Erythroblast (primary cell): ENCODE measurements around the gene RASL11A.

Experiments
- DNase-seq, 2 experiments: peaks; one replicate each; lab custom pipeline; 2025; lab: John Stamatoyannopoulos, UW
- GATA1 ChIP-seq: IDR thresholded peaks from 2 replicates; pipeline ENCODE4 v1.6.1; 2011; ENCODE audit warnings: low read depth, mild to moderate bottlenecking, control low read depth, low read length, moderate library complexity
- POLR2A ChIP-seq: IDR thresholded peaks from 2 replicates; pipeline ENCODE4 v1.6.1; 2011; ENCODE audit warnings: mild to moderate bottlenecking, low read length

RASL11A gene

DNA sequence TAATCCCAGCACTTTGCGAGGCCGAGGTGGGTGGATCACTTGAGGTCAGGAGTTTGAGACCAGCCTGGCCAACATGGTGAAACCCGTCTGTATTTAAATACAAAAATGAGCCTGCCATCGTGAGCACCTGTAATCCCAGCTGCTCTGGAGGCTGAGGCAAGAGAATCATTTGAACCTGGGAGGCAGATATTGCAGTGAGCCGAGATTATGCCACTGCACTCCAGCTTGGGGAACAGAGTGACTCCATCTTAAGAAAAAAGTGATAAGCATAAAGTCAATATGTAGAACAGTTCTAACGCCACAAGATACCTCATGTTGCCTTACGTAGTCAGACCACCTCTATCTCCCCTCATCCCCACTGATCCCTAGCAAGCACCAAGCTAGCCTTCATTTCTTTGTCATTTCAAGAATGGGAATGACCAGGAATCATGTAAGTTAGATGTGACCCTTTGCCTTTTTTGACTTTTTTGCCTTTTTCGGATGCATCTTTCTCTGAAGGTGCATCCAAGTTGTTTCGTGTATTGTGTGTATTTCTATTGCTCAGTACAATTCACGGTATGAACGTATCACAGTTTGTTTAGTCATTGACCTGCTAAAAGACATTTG lies 12.9 kb upstream of the RASL11A start:
- TF ChIP-seq POLR2A (peak; percentile 59), GATA1 (no peak)

DNA sequence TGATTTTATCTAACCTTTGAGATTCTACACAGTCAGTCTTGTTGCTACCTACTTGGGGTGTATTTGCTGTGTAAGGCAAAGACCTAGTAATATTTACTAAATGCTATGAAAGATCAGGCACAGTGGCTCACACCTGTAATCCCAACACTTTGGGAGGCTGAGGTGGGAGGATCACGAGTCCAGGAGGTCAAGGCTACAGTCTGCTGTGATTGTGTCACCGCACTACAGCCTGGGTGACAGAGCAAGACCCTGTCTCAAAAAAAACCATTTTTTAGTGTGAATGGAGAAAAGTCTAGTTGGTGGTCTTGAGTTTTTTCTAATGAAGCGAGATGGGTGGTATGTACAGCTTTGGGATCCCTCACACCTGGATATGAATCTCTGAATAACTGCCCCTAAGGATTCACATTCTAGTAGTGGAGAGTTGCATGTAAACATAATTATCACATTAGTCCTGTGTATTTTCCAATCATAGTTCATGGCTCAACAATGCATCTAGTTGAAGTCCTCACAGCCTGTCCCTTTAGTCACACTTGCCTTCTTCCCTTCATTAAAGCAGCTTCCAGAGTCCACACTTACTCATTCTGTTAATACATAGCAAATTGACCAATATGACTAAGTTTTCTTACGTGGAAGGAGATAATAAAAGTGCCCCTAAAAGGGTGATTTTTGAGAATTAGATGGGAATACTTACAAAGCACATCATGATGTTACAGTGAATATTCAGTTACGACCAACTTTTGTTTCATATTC lies 11.8 kb upstream of the RASL11A start:
- no peak for DNase-seq
- no peak for TF ChIP-seq POLR2A
- no peak for TF ChIP-seq GATA1

More for the DNA sequence above, 12.9 kb upstream of the RASL11A start:
- peak in 1 of 2 experiments; percentile 32 for DNase-seq

DNA sequence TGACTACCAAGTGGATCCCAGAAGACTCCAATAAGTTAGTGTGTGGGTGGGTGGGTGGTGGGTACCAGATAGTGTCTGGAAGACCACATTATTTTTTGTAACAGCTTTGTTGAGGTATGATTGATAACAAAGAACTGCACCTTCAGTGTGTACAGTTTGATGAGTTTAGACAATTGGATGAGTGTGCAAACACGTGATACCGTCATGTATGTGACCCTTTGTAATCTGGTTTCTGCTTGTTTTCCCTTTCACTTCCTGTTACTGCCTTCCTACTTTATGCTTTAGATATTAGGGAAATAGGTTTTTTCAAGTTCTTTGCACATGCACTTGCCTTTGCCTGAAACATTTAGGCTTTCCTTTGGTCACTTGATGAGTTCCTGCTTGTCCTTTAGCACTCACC lies 10.8 kb upstream of the RASL11A start:
- DNase-seq = no peak
- no peak for TF ChIP-seq GATA1
- TF ChIP-seq POLR2A = no peak

DNA sequence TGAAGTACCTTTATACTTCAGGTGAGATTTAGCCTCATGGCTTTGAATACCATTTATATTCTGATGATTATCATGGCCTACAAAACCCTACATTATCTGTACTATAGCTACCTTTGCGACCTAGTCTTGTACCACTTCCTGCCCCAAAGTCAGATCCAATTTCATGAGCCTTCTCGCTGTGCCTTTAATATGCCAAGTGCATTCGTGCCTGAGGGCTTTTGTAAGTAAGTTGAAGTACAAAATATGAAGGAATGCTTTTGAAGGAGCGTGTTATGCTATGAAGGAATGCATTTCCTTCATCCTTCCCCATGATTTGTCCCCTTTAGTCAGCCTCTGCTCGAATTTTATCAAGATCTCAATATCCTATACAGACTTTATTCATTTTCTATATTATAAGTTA lies 9.2 kb upstream of the RASL11A start:
- no peak for DNase-seq
- TF ChIP-seq GATA1 (no peak), POLR2A (peak; percentile 11)

DNA sequence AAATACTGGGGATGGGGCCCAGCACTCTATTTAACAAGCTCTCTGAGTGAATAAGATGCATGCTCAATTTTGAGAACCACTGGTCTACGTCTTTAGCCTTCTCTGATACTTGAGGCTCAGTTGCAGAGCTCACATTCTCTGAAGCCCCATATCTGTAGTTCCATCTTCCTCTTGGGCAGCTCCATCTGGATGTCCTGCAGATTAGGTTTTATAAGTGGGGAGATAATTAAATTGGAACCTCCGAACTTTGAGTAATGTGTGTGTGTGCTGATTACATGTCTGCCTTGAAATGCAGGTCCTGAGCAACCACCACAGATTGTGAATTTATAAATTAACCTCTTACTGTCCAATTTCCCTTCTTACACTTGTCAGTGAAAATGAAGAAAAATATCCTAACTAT lies 7.2 kb upstream of the RASL11A start:
- TF ChIP-seq GATA1 (no peak), POLR2A (no peak)
- peak in 1 of 2 experiments; percentile 66 for DNase-seq

DNA sequence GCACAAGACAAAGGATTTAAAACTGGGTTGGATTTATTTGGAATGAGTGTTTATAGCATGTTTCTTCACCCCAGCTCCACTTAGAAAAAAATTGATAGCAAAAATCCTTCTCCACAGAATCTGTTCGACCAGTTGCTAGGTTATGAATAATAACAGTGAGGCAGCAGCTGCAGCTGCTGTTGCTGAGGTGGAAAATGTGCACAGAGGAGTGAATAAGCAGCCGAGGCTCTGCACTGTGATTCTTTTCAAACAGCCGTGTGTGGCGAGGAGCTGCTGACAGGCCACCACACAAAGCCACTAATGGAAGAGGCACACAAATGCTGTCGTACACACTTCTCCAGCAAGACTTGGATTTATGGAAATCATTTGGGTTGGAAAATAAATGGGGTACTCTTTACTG lies 6.4 kb upstream of the RASL11A start:
- no peak for TF ChIP-seq GATA1
- TF ChIP-seq POLR2A = no peak

DNA sequence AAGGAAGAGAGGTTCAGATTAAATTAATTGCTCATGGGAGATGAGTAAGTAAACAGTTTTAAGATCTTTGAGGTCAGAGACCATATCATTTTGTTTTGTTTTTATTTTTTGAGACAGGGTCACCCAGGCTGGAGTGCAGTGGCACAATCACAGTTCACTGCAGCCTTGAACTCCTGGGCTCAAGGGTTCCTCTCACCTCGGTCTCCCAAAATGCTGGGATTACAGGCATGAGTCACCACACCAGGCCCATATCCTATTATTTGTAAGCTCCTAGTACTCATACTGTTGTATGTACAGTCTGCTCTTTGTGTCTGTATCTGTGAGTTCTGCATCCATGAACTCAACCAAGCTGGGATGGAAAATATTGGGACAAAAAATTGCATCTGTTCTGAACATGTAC lies 6.0 kb upstream of the RASL11A start:
- no peak for DNase-seq
- TF ChIP-seq POLR2A (no peak), GATA1 (no peak)

More for the DNA sequence above, 6.4 kb upstream of the RASL11A start:
- DNase-seq = no peak

DNA sequence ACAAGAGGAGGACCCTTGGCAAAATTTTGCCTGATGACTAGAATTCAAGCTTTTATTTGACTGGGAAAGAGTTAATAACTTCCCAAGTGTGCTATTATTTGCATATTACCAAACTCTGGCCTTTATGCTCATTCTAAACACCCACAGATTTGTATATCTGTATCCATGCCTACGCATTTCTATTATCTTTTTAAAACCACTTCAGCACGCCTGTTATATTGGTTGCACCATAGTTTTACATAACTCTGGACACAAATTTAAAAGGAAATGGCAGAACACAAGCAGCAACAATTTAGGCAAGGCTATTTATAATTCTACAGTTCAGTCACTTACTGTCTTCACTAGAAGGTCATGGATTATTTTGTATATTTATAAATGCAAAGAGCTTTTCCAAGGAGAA lies 3.7 kb upstream of the RASL11A start:
- TF ChIP-seq POLR2A = no peak
- no peak for TF ChIP-seq GATA1
- DNase-seq = no peak

DNA sequence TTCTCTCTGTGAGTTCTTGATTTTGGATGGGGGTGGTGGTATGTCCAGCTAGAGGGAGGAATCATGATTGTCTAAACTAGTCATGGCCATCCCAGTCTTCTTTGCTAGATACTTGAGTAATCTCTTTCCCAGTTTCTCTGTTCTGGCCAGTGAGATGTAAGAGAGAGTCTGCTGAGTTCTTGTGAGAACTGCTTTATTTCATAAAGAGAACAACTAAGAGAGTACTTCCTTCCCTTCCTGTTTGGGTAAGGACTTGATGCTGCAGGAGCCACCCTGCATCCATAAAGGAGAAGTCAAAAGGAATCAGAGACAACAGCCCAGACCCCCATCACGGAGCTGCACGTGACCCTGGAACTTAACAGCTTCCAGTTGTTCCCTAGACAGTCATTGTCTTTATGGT lies 3.0 kb upstream of the RASL11A start:
- TF ChIP-seq POLR2A = no peak
- no peak for TF ChIP-seq GATA1
- DNase-seq = no peak

DNA sequence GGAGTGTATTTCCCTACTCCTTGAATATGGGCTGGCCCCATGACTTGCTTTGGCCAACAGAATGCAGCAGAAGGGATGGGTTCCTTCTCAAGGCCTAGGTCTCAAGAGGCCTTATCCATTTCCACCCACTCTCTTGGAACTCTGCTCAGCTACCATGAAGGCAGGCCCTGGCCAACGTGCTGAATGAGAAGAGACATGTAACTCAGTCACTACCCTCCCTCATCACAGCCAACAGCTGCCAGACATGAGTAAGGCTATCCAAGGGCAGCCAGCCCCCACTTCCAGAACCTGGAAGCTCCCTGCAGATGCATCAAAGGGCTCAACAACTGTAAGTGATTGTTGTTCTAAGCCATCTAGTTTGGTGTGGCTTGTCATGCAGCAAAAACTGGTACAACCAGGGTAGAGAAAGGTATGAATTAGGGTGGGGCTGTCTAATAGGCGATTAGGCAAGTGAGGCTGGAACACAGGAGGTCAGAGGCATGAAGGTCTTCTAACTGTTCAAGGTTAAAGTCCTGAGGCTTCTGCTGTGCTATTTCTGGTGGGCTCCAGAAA lies 1.4 kb upstream of the RASL11A start:
- DNase-seq = no peak
- no peak for TF ChIP-seq POLR2A
- no peak for TF ChIP-seq GATA1

DNA sequence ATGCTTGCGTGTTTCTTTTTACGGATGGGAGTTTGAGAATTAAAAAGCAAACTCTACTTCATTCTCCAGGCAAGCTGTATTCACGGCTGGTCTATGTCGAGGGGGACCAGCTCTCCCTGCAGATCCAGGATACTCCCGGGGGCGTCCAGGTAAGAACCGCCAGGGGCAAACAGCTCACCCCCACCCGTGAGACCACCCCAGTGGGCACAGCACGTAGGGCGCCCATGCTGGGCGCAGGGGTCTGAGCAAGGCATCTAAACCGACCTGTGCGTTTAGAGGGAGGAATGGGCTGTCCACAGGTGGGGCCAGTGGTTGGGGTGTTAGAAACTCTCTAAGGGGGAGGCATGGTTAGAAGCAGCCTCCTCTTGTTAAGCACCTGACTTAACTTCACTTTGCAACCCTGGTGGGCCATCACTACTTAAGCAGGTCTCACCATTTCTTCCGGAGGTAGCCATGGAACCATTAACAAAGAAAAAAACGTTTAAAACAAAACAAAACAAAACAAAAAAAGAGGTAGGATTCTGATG lies 1.0 kb downstream of the RASL11A start:
- no peak for TF ChIP-seq POLR2A
- no peak for TF ChIP-seq GATA1
- DNase-seq = no peak

DNA sequence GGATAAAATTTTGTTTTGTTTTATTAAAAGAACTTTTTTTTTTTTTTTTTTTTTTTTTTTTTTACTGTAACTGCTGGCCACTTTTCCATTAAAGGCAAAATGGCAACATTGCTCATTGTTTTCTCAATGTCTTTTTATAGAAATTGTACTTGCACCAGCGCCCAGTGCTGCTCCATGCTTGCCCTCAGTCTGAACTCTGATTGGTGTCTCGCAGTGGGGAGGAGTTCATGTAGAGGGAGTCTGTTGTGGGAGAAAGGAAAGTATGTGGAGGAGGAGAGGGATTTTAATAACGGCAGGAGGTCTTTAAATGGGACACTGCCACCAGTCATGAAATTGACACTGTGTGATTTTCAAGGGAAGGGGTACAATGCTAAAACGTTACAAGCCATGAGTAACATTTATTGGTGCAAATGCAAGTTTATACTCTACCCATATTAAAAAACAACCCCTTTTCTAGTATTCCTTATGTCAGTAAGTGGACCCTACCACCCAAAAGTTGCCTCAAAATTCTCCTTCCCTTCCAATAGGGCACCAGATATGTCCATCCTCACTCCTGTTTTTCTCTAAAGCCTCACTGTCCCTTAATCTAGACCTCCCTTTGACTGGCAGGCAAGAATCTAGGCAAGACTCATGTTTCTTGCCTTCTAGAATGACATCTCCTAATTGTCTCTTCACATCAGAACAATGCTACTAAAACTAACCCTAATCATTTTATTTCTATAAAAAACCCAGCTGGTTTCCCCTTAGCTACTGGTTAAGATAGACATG lies 3.2 kb downstream of the RASL11A start:
- TF ChIP-seq GATA1 (no peak), POLR2A (no peak)
- no peak for DNase-seq

DNA sequence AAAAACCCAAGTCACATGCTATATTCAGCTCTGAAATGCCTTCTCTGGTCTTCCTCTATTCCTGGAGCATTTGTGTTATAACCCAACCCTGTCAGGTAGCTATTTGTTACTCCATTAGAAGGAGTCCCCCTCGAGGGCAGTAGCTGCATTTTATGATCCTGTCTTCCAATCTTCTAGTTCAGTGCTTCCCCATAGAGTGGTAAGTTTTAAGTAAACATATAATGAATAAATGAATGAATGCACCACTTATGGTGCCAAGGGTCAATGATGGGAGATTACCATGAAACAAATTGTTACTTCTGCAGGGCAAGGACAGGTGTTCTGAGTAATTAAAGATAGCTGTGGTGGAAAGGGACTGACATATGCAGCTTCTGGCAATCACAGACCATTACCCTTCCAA lies 4.0 kb downstream of the RASL11A start:
- DNase-seq = no peak
- TF ChIP-seq GATA1 (no peak), POLR2A (no peak)
